ENCODE data around the gene MC4R. TPM values are rescaled to one million over a fixed set of nuclear protein-coding genes. Genes with fewer than 3 reads are reported as not detected.

MC4R gene
- total and polyA plus RNA-seq, 2 of the 4 experiments (the other 2 are of a cell fraction): 0.14 to 0.18 TPM

- in situ Hi-C loops (cut with MboI; ENCODE audit: low sequenced_read_pairs): loop anchor here (5.0 to 25.0 kb wide), 2 partner anchors 419 to 574 kb away; no protein-coding TSS in a partner anchor
- ChIA-PET POLR2A (ENCODE audit: unreplicated experiment) (no interaction called here), CTCF (no interaction called here)
- Histone ChIP-seq H3K4me3 (ENCODE audit: insufficient read depth, low read depth, low read length) (no peak overlapping the region), H2AK9ac (replicated peaks; ENCODE audit: low read depth, low read length, poor library complexity) (no peak overlapping the region), H4K5ac (ENCODE audit: low read depth, low read length) (no peak overlapping the region), H3K79me1 (ENCODE audit: low read depth in 1 of 2, low read length in 2 of 2) (no peaks in the 10 kb centered on the region), H2BK20ac (ENCODE audit: low read depth, low read length) (no peak overlapping the region), H3K23ac (ENCODE audit: low read depth, low read length) (no peak overlapping the region), H3K9ac (ENCODE audit: low read depth, low read length) (no peak overlapping the region), H2AFZ (replicated peaks; ENCODE audit: low read length, poor library complexity) (no peak overlapping the region), H2AK5ac (ENCODE audit: low read depth, low read length) (no peak overlapping the region), H2BK15ac (ENCODE audit: low read depth, low read length) (no peak overlapping the region), H3K36me3 (ENCODE audit: control insufficient read depth, insufficient read depth, low read length) (no peaks in the 10 kb centered on the region), H3K14ac (replicated peaks; ENCODE audit: low read depth, low read length) (no peak overlapping the region), H3K27me3 (ENCODE audit: control insufficient read depth, insufficient read depth, low read length) (no peaks in the 10 kb centered on the region), H4K20me1 (ENCODE audit: insufficient read depth, low read length) (no peaks in the 10 kb centered on the region), H4K91ac (ENCODE audit: insufficient read depth, low read depth, low read length) (no peak overlapping the region), H3K4me1 (ENCODE audit: control insufficient read depth, insufficient read depth, low read length) (no peaks in the 10 kb centered on the region), H3K56ac (ENCODE audit: extremely low read depth, insufficient read depth, low read length) (no peak overlapping the region), H3K27ac (ENCODE audit: insufficient read depth, low read length) (no peak overlapping the region), H2BK120ac (ENCODE audit: low read depth, low read length) (no peak overlapping the region), H3K18ac (ENCODE audit: low read depth, low read length) (no peak overlapping the region), H3K9me1 (ENCODE audit: insufficient read depth, low read length) (no peaks in the 10 kb centered on the region), H2BK5ac (ENCODE audit: low read depth, low read length, poor library complexity, severe bottlenecking) (no peak overlapping the region), H3K4ac (ENCODE audit: low read depth, low read length) (no peak overlapping the region), H3K4me2 (ENCODE audit: low read depth, low read length) (no peak overlapping the region), H4K8ac (ENCODE audit: low read depth in 2 of 2, low read length in 2 of 2) (no peak overlapping the region), H3K9me3 (ENCODE audit: control insufficient read depth, insufficient read depth, low read length) (no peaks in the 10 kb centered on the region)
- DNase-seq (no peak), ATAC-seq (ENCODE audit: low read depth) (no peak)
- WGBS, 2 experiments (ENCODE audit: extremely low coverage in 2 of 2, insufficient read length in 1 of 2): no CpG with 5 or more reads among the region's 5 CpGs
- TF ChIP-seq RAD21 (IDR thresholded peaks at IDR 0.05; ENCODE audit: low read length): no peak
- TF ChIP-seq, protein P1, sequence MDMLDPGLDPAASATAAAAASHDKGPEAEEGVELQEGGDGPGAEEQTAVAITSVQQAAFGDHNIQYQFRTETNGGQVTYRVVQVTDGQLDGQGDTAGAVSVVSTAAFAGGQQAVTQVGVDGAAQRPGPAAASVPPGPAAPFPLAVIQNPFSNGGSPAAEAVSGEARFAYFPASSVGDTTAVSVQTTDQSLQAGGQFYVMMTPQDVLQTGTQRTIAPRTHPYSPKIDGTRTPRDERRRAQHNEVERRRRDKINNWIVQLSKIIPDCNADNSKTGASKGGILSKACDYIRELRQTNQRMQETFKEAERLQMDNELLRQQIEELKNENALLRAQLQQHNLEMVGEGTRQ (IDR thresholded peaks at IDR 0.05; ENCODE audit: low read depth, low read length): no peak
- TF ChIP-seq BHLHE40 (IDR thresholded peaks at IDR 0.05; ENCODE audit: low read depth, low read length): no peak
- no peak for TF ChIP-seq CHD1 (IDR thresholded peaks at IDR 0.05; ENCODE audit: low read depth, low read length)
- TF ChIP-seq RFX5 (IDR thresholded peaks at IDR 0.05; ENCODE audit: low read depth, low read length): no peak
- no peak for TF ChIP-seq POLR2A (IDR thresholded peaks at IDR 0.05; ENCODE audit: low read depth, low read length)
- no peak for TF ChIP-seq SMC3 (IDR thresholded peaks at IDR 0.05; ENCODE audit: low read depth, low read length)
- TF ChIP-seq RCOR1 (IDR thresholded peaks at IDR 0.05; ENCODE audit: insufficient replicate concordance, low read length): no peak
- TF ChIP-seq CTCF (conservative IDR thresholded peaks at IDR 0.05; ENCODE audit: low read depth, low read length): no peak
- no peak for TF ChIP-seq CEBPB (IDR thresholded peaks at IDR 0.05; ENCODE audit: low read depth, low read length)
- no peak for TF ChIP-seq NFE2L2 (IDR thresholded peaks at IDR 0.05; ENCODE audit: low read depth, low read length)
- no peak for TF ChIP-seq MXI1 (IDR thresholded peaks at IDR 0.05; ENCODE audit: borderline replicate concordance, low read depth, low read length)
- TF ChIP-seq, protein P2, sequence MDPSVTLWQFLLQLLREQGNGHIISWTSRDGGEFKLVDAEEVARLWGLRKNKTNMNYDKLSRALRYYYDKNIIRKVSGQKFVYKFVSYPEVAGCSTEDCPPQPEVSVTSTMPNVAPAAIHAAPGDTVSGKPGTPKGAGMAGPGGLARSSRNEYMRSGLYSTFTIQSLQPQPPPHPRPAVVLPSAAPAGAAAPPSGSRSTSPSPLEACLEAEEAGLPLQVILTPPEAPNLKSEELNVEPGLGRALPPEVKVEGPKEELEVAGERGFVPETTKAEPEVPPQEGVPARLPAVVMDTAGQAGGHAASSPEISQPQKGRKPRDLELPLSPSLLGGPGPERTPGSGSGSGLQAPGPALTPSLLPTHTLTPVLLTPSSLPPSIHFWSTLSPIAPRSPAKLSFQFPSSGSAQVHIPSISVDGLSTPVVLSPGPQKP (IDR thresholded peaks at IDR 0.05; ENCODE audit: borderline replicate concordance, low read depth, low read length): no peak
- intact Hi-C loops (cut with micrococcal nuclease): no loop called here
- BruUV-seq (replicated peaks): no TSS peak
- dilution Hi-C loops (cut with HindIII; ENCODE audit: low sequenced_read_pairs, unreplicated experiment): no loop called here
Observed at GRCh38 chr18:60411715-60412114, 39.1 kb upstream of the MC4R start.
